Stomach (tissue), 4 donors: ENCODE data around the gene ELMOD1.

Source experiments
- EP300 ChIP-seq: sonication (generic); formaldehyde crosslinking; IDR thresholded peaks from one replicate; pipeline ENCODE4 v1.6.1; 2017; ENCODE audit warnings: antibody characterized with exemption
- POLR2A ChIP-seq, 4 donors: fragments of 450-650 bp; IDR thresholded peaks; one replicate each; pipeline ENCODE4 v1.6.1; 2016; ENCODE audit warnings: antibody characterized with exemption in 4 of 4, control low read depth in 2 of 4, mild to moderate bottlenecking in 1 of 4, moderate library complexity in 1 of 4
- TF ChIP-seq, protein P1 (sequence below), 7 experiments: fragments of 450-650 bp in 4 of 7; fragments of 200-600 bp in 3 of 7; sonication (generic) in 3 of 7; IDR thresholded peaks; one replicate each; pipeline ENCODE4 v1.5.1; 2016 to 2019; ENCODE audit warnings: antibody characterized with exemption in 7 of 7, control low read depth in 2 of 7, mild to moderate bottlenecking in 1 of 7

DNA sequence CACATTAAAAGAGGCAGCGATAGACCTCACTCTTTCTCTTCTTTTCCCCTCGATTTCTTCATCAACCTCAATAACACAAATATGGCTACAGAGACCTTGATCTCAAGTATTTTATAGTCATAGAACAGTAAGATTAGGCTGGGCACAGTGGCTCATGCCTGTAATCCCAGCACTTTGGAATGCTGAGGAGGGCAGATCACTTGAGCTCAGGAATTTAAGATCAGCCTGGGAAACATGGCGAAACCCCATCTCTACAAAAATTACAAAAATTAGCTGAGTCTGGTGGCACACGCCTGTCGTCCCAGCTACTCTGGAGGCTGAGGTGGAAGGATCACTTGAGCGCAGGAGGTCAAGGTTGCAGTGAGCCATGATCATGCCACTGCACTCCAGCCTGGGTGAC, 106.3 kb downstream of the ELMOD1 start:
- TF ChIP-seq, protein P1, sequence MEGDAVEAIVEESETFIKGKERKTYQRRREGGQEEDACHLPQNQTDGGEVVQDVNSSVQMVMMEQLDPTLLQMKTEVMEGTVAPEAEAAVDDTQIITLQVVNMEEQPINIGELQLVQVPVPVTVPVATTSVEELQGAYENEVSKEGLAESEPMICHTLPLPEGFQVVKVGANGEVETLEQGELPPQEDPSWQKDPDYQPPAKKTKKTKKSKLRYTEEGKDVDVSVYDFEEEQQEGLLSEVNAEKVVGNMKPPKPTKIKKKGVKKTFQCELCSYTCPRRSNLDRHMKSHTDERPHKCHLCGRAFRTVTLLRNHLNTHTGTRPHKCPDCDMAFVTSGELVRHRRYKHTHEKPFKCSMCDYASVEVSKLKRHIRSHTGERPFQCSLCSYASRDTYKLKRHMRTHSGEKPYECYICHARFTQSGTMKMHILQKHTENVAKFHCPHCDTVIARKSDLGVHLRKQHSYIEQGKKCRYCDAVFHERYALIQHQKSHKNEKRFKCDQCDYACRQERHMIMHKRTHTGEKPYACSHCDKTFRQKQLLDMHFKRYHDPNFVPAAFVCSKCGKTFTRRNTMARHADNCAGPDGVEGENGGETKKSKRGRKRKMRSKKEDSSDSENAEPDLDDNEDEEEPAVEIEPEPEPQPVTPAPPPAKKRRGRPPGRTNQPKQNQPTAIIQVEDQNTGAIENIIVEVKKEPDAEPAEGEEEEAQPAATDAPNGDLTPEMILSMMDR (IDR thresholded peaks at IDR 0.05), result no peak
- TF ChIP-seq POLR2A (IDR thresholded peaks at IDR 0.05) (no peak), EP300 (no peak)
